SH-SY5Y (cell line): ENCODE results near the gene CDPF1.

ENCODE experiments used
- GATA2 ChIP-seq: IDR thresholded peaks from 2 replicates; pipeline ENCODE4 v1.6.1; 2011; ENCODE audit warnings: mild to moderate bottlenecking, low read depth, low read length
- GATA3 ChIP-seq: IDR thresholded peaks from 2 replicates; pipeline ENCODE4 v1.6.1; 2011; ENCODE audit warnings: low read depth, mild to moderate bottlenecking, low read length, moderate library complexity

DNA sequence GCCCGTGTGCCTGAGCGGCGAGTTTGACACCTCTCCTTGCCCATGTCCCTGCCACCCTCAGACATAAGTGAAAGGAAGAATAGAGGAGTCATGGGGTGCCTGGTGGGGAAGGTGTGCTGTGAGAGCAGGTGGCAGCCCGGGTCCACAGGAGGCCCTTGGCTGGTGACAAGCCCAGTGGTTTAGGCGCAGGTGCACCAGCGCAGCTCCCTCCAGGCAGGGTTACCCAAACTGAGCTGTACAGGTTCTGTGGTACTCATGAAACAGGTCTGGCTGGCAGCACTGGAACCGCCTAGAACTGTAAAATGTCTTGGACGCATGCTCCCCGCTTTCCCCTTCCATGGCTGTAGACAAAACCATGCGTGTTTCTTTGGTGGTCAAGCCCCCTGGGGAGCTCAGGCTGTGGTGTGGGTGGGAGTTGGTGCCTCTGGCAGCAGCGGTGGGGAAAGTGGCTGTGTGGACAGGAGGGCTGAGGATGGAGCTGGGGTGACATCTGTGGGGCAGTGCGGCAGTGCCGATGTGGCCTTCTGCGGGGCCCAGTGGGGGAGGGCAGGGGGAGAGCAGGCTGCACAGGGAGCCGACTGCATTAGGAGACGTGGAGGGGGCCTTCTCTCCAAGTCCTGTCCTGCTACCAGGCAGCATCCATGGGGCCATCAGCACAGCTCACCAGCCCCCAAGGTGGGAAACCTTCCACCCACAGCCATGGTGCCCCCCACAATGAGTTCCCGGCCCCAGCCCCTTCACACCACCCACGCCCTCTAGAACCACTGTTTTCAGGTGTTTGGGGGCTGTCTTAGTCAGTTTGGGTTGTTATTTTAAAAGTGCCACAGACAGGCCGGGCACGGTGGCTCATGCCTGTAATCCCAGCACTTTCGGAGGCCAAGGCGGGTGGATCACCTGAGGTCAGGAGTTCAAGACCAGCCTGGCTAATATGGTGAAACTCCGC lies 41.0 kb upstream of the CDPF1 start:
- TF ChIP-seq GATA2 (no peak), GATA3 (no peak)
